ENCODE measurements around the gene PHACTR3. TPM values are rescaled to one million over a fixed set of nuclear protein-coding genes. Genes with fewer than 3 reads are reported as not detected.

PHACTR3 gene
- total and polyA plus RNA-seq, 2 of the 8 experiments (the other 6 are each of a cell fraction or from before 2014, with no cell fraction given), result 0.05 to 0.13 TPM

DNA sequence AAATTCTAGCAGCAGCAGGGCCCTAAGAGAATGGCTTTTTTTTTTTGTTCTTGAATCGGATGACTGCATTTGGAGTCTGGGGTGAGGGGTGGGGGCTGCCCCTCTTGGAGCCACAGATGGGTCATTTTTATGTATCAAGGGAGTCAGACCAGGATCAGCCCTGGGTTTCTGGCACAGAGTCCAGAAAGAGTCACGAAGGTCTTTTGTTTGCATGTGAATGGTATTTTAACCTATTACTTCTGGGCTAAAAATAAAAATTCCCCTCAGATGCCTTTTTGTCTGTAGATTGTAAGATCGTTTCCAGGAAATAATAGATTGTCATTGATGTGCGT is 72.5 kb downstream of the PHACTR3 start (continued):
- TF ChIP-seq, protein P1, sequence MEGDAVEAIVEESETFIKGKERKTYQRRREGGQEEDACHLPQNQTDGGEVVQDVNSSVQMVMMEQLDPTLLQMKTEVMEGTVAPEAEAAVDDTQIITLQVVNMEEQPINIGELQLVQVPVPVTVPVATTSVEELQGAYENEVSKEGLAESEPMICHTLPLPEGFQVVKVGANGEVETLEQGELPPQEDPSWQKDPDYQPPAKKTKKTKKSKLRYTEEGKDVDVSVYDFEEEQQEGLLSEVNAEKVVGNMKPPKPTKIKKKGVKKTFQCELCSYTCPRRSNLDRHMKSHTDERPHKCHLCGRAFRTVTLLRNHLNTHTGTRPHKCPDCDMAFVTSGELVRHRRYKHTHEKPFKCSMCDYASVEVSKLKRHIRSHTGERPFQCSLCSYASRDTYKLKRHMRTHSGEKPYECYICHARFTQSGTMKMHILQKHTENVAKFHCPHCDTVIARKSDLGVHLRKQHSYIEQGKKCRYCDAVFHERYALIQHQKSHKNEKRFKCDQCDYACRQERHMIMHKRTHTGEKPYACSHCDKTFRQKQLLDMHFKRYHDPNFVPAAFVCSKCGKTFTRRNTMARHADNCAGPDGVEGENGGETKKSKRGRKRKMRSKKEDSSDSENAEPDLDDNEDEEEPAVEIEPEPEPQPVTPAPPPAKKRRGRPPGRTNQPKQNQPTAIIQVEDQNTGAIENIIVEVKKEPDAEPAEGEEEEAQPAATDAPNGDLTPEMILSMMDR (IDR thresholded peaks at IDR 0.05; ENCODE audit: control extremely low read depth in 1 of 3, insufficient read depth in 1 of 3, low read depth in 1 of 3, low read length in 3 of 3), result no peak
